ENCODE data around the gene TKTL1.

TKTL1 gene

DNA sequence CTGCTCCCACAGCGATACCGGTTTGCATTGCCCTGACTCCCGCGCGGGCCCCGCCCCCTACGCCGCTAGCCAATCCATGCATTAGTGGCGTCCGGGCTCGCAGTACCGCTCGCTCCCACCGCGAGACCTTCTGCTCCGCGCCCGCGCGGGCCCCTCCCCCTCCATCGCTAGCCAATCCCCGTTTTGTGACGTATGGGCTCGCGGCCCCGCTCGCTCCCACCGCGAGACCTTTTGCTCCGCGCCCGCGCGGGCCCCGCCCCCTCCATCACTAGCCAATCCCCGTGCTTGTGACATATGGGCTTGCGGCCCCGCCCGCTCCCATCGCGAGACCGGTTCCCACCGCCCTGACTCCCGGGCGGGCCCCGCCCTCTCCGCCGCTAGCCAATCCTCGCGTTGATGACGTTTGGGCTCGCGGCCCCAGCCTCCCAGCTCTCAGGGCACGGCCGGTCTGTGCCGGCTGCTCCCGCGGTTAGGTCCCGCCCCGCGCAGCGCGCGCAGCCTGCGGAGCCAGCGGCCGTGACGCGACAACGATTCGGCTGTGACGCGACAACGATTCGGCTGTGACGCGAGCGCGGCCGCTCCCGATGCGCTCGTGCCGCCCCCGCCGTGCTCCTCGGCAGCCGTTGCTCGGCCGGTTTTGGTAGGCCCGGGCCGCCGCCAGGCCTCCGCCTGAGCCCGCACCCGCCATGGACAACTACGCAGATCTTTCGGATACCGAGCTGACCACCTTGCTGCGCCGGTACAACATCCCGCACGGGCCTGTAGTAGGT is 83.4 kb downstream of the TKTL1 start, which contains the start of gene EMD:
EMD (plus strand) TSS at position 497 of the 770 bp plus-strand sequence; CDS start at position 687, 190 bp downstream.
- DNase-seq = peak; percentile 100

DNA sequence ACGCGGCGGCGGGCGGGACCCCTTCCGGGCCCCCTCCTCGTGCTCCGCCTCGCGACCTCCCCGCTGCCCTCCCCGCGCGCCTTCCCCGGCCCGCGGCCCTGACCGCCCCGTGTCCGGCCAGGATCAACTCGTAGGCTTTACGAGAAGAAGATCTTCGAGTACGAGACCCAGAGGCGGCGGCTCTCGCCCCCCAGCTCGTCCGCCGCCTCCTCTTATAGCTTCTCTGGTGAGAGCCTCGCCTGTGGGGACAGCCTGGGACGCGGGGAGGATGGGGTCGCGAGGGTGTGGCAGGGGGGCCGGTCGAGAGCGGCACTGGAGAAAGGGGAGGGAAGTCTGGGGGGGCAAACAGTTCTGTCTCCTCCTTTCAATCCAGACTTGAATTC is 84.0 kb downstream of the TKTL1 start:
- no peak for DNase-seq

Data from NCI-H1417 (cell line).